CD14-positive monocyte (primary cell): ENCODE results near the gene SLC17A2. TPM values are rescaled to one million over a fixed set of nuclear protein-coding genes. Genes with fewer than 3 reads are reported as not detected.

ENCODE experiments used
- DNase-seq, 3 donors: peaks; one replicate each; pipeline ENCODE4 v3.0.0-alpha.2; 2011 to 2022
- H2AFZ ChIP-seq: 2 replicates; pipeline ENCODE4 v1.6.0; 2012; ENCODE audit warnings: mild to moderate bottlenecking, low read depth, low read length, inconsistent platforms; ENCODE audit not compliant: insufficient read depth, poor library complexity, severe bottlenecking
- H3K27ac ChIP-seq, 2 donors: 1 replicate in 1 of 2; 2 replicates in 1 of 2; pipeline ENCODE4 v1.5.1; 2012 to 2013; ENCODE audit warnings: low read length in 2 of 2, control low read depth in 1 of 2, inconsistent platforms in 1 of 2, low read depth in 1 of 2, mild to moderate bottlenecking in 1 of 2
- H3K27me3 ChIP-seq, 2 donors: one replicate each; pipeline versions ENCODE4 v1.6.0 to v1.6.1; 2011 to 2013; ENCODE audit warnings: low read length in 2 of 2; ENCODE audit not compliant: control insufficient read depth in 2 of 2, insufficient read depth in 2 of 2
- H3K36me3 ChIP-seq, 2 donors: replicated peaks in 1 of 2; 1 replicate in 1 of 2; 2 replicates in 1 of 2; pipeline versions ENCODE4 v1.5.1 to v1.6.1; 2012 to 2013; ENCODE audit warnings: low read length in 2 of 2, control low read depth in 1 of 2, inconsistent platforms in 1 of 2, mild to moderate bottlenecking in 1 of 2; ENCODE audit not compliant: insufficient read depth in 2 of 2, control insufficient read depth in 1 of 2
- H3K4me1 ChIP-seq, 2 donors: 1 replicate in 1 of 2; 2 replicates in 1 of 2; pipeline versions ENCODE4 v1.5.1 to v1.6.1; 2012 to 2013; ENCODE audit warnings: low read length in 2 of 2, control low read depth in 1 of 2, inconsistent platforms in 1 of 2, mild to moderate bottlenecking in 1 of 2, moderate library complexity in 1 of 2; ENCODE audit not compliant: insufficient read depth in 2 of 2, control insufficient read depth in 1 of 2
- H3K4me2 ChIP-seq: replicated peaks from 2 replicates; pipeline ENCODE3; 2012; ENCODE audit warnings: low read length, moderate library complexity, mild to moderate bottlenecking; ENCODE audit not compliant: poor library complexity, severe bottlenecking; ENCODE audit errors: extremely low read depth
- H3K4me3 ChIP-seq, 3 experiments: fragments of 200-600 bp in 1 of 3; sonication (generic) in 1 of 3; replicated peaks in 1 of 3; 1 replicate in 2 of 3; 2 replicates in 1 of 3; pipeline ENCODE4 v1.5.1; 2011 to 2013; ENCODE audit warnings: low read length in 3 of 3, mild to moderate bottlenecking in 3 of 3, control low read depth in 2 of 3, low read depth in 2 of 3, inconsistent platforms in 1 of 3, moderate library complexity in 1 of 3
- H3K79me2 ChIP-seq: 2 replicates; pipeline ENCODE4 v1.6.0; 2012; ENCODE audit warnings: mild to moderate bottlenecking, control low read depth, inconsistent platforms, low read length, moderate library complexity; ENCODE audit not compliant: insufficient read depth
- H3K9ac ChIP-seq: 2 replicates; pipeline ENCODE4 v1.6.0; 2017; ENCODE audit warnings: low read length, mild to moderate bottlenecking; ENCODE audit not compliant: insufficient read depth, poor library complexity, severe bottlenecking
- H3K9me3 ChIP-seq, 2 donors: replicated peaks in 1 of 2; 1 replicate in 1 of 2; 2 replicates in 1 of 2; pipeline versions ENCODE4 v1.5.1 to v1.6.1; 2012 to 2013; ENCODE audit warnings: low read length in 2 of 2, control low read depth in 1 of 2; ENCODE audit not compliant: control insufficient read depth in 1 of 2, insufficient read depth in 1 of 2
- H4K20me1 ChIP-seq: 2 replicates; pipeline ENCODE4 v1.6.0; 2012; ENCODE audit warnings: mild to moderate bottlenecking, low read length, control low read depth, moderate library complexity; ENCODE audit not compliant: insufficient read depth
- H3K27ac Mint-ChIP-seq, 7 donors: one replicate each; pipeline ENCODE4 v1.8.0; 2020; ENCODE audit warnings: mild to moderate bottlenecking in 7 of 7, mixed read lengths in 7 of 7, moderate library complexity in 6 of 7, inconsistent platforms in 2 of 7
- H3K27me3 Mint-ChIP-seq, 3 donors: one replicate each; pipeline ENCODE4 v1.8.0; 2021 to 2022; ENCODE audit warnings: low read depth in 3 of 3, mild to moderate bottlenecking in 3 of 3, mixed read lengths in 3 of 3, moderate library complexity in 3 of 3, inconsistent platforms in 1 of 3
- H3K36me3 Mint-ChIP-seq, 2 donors: one replicate each; pipeline ENCODE4 v1.8.0; 2020; ENCODE audit warnings: mixed read lengths in 2 of 2, inconsistent platforms in 1 of 2, mild to moderate bottlenecking in 1 of 2
- H3K4me1 Mint-ChIP-seq: one replicate; pipeline ENCODE4 v1.8.0; 2020; ENCODE audit warnings: mild to moderate bottlenecking, mixed read lengths
- H3K4me3 Mint-ChIP-seq, 2 donors: one replicate each; pipeline ENCODE4 v1.8.0; 2020; ENCODE audit warnings: mild to moderate bottlenecking in 2 of 2, mixed read lengths in 2 of 2, moderate library complexity in 1 of 2
- H3K9me3 Mint-ChIP-seq, 7 donors: one replicate each; pipeline ENCODE4 v1.8.0; 2020 to 2022; ENCODE audit warnings: mixed read lengths in 7 of 7, mild to moderate bottlenecking in 6 of 7, moderate library complexity in 6 of 7, inconsistent platforms in 2 of 7
- CTCF ChIP-seq: fragments of 200-600 bp; IDR thresholded peaks from one replicate; pipeline ENCODE4 v1.8.0; 2022; ENCODE audit warnings: antibody characterized with exemption, mild to moderate bottlenecking
- WGBS: methylation state at CpG from one replicate; pipeline ENCODE4 v1.1.5; 2013; ENCODE audit warnings: missing lambda C conversion rate; ENCODE audit not compliant: insufficient coverage; 5-methylcytosine and 5-hydroxymethylcytosine counted together
- intact Hi-C, 2 donors: fragments of 100-400 bp; cut with micrococcal nuclease; formaldehyde crosslinking; loops; one replicate each; pipeline versions ENCODE4 v1.15.0 to v1.15.1; 2023
- polyA plus RNA-seq, 3 donors: library from polyadenylated mRNA; depleted of rRNA in 1 of 3; unstranded in 2 of 3; stranded (reverse) in 1 of 3; fragments of 300-500 nt in 2 of 3; fragments of >200 nt in 1 of 3; fragmentation: Illumina TruSeq in 2 of 3; gene quantifications; 1 replicate in 2 of 3; 2 replicates in 1 of 3; pipeline ENCODE4 v1.2.3, GENCODE V29; 2012 to 2021

SLC17A2 gene
- polyA plus RNA-seq, 3 donors: not detected

DNA sequence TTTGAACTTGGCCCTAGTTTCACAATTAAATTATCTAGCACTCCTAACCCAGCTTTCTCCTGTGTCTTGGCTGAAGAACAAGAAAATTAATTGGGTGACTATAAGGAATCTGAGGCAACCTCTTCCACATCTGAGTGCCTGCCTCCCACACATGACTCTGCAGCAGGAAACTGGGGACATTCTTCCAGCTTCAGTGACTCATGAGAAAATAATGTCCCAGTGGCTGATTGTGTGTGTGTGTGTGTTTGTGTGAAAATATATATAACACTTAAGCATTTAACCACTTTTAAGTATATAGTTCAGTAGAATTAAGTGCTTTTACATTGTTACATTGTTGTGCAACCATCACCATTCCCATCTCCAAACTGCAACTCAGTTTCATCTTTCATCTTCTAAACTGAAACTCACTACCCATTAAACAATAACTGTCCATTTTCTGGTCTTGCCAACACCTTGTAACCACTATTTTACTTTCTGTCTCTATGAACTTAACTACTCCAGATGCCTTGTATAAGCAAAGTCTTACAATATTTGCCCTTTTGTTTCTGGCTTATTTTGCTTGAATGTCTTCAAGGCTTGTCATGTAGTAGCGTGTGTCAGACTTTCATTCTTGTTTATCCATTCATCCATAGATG is 40.8 kb upstream of the SLC17A2 start:
- H3K9me3 ChIP-seq: no peaks in the 10 kb centered on the region
- H3K9ac ChIP-seq: no peak overlapping the region
- no peaks in the 10 kb centered on the region for H3K9me3 Mint-ChIP-seq
- no peak overlapping the region for H3K4me3 ChIP-seq
- DNase-seq: no peak
- peaks cover 35% of the 10 kb centered on the region for H3K4me1 Mint-ChIP-seq
- H3K27ac Mint-ChIP-seq: peak overlapping the region in 3 of 7 donors; percentile 24 to 43 (median 27)
- H3K36me3 ChIP-seq: peaks cover 98 to 100% of the 10 kb centered on the region in 2 donors
- H3K27ac ChIP-seq: peak overlapping the region in 1 of 2 donors; percentile 64
- no CpG with 5 or more reads among the region's 1 CpG for WGBS
- no peak overlapping the region for H3K4me2 ChIP-seq
- H3K27me3 ChIP-seq: no peaks in the 10 kb centered on the region
- H3K4me3 Mint-ChIP-seq: no peak overlapping the region
- H3K4me1 ChIP-seq: peaks cover 20 to 33% of the 10 kb centered on the region in 2 donors
- peaks cover 92 to 95% of the 10 kb centered on the region in 2 donors for H3K36me3 Mint-ChIP-seq
- H3K27me3 Mint-ChIP-seq: peaks cover 0 to 2% (median 0%) of the 10 kb centered on the region in 3 donors
- H2AFZ ChIP-seq: no peak overlapping the region
- intact Hi-C loops: no loop called here
- no peak for TF ChIP-seq CTCF
- peaks cover 98% of the 10 kb centered on the region for H4K20me1 ChIP-seq
- peaks cover 93% of the 10 kb centered on the region for H3K79me2 ChIP-seq

GRCh38 chr6:25968769-25969168 is 38.3 kb upstream of the SLC17A2 start:
- Histone ChIP-seq H2AFZ (no peak overlapping the region), H3K36me3 (peaks cover 89 to 93% of the 10 kb centered on the region in 2 donors), H3K4me1 (peaks cover 40 to 58% of the 10 kb centered on the region in 2 donors), H3K9me3 (no peaks in the 10 kb centered on the region), H3K79me2 (peaks cover 95% of the 10 kb centered on the region), H4K20me1 (peaks cover 96% of the 10 kb centered on the region), H3K27ac (peak overlapping the region in 1 of 2 donors; percentile 46), H3K4me3 (peak overlapping the region in 1 of 3 experiments; percentile 50), H3K4me2 (peak overlapping the region; percentile 37), H3K27me3 (no peaks in the 10 kb centered on the region), H3K9ac (no peak overlapping the region)
- intact Hi-C loops: loop anchor here in 1 of 2 donors (10.0 kb wide), 1 partner anchor 56 kb away; a partner anchor contains a TSS
- Mint-ChIP-seq H3K27me3 (peaks cover 0 to 2% (median 0%) of the 10 kb centered on the region in 3 donors), H3K36me3 (peaks cover 83 to 92% of the 10 kb centered on the region in 2 donors), H3K4me1 (peaks cover 58% of the 10 kb centered on the region), H3K9me3 (peaks cover 0 to 1% (median 0%) of the 10 kb centered on the region in 7 donors), H3K27ac (peak overlapping the region in 2 of 7 donors; percentile 42 to 61), H3K4me3 (no peak overlapping the region)
- no peak for DNase-seq
- no peak for TF ChIP-seq CTCF
